T1000 (cell line): Measurements from ENCODE around the gene PRSS53.
"Not testable (repeated sequence)": the region's sequence is repeated elsewhere in the genome, so short reads cannot be mapped to it uniquely, and the experiment has no call there.

Experiments
- DNase-seq: peaks from one replicate; lab custom pipeline; 2025; ENCODE audit warnings: mixed read lengths; lab: John Stamatoyannopoulos, UW

PRSS53 gene

DNA sequence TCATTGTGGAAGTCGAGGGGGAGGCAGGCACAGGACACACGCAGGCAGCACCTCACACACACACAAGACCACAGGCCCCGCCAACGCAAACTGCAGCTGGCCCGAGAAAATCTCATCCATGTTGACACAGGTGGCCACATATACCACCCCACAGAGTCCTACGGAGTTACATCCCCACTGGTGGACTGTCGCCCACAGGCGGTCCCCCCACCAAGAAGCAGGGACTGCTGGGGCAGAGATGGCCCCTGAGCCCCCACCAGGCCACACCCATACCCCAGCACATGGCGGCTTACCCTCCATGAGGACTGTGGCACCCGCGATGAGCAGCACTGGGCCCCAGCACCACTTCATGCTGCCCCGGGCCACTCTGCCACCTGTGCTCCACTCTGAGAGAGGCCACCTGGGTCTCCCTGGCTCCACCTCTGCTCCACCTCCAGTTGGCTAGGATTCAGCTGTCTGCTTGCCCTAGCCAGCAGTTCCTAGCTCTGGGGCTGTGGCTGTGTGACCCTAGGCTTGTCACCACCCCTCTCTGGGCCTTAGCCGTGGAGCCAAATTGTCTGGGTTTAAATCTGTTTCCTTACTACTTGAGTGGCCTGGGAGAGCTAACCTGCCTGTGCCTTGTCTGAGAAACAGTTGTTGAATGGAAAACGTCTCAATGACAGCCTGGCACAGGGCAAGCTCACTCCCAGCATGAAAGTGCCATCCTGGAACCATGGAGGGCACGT, at the start of gene PRSS53:
Gene PRSS53, minus strand, starts transcription at position 485 of the 725 bp plus-strand sequence. Its CDS starts 134 bp downstream, at position 351.
- DNase-seq, result no peak

DNA sequence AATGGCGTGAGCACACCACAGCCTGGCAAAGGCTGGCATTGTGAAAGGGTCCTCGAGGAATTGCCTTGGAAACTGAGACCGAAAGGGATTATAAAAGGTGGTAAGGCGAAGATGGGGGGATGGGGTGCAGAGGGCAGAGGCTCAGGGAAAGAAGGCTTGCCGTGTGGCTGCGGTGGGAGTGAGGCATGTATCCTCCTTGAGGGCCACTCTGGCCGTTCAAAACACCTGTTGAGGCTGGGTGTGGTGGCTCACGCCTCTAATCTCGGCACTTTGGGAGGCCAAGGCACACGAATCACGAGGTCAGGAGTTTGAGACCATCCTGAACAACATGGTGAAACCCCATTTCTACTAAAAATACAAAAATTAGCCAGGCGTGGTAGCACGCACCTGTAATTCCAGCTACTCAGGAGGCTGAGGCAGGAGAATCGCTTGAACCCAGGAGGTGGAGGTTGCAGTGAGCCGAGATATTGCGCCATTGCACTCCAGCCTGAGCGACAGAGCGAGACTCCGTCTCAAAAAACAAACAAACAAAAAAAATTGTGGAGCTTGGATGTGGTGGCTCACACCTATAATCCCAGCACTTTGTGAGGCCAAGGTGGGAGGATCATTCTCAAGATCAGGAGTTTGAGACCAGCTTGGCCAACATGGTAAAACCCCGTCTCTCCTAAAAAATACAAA, 48.2 kb upstream of the PRSS53 start:
- DNase-seq, result not testable (repeated sequence)

DNA sequence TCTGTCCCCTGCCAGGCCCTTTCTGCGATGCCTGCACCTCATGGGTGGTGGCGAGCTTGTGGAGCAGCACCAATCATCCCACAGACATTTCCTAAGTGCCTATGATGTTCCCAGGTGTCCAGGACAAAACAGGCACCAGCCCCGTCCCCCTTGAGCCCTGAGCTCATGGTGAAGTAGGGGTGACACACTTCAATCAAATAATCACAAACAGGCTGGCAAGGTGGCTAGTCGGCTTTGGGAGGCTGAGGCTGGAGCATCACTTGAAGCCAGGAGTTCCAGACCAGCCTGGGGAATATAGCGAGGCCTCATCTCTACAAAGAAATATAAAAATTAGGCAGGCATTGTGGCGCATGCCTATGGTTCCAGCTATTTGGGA, 47.5 kb upstream of the PRSS53 start:
- no peak for DNase-seq

DNA sequence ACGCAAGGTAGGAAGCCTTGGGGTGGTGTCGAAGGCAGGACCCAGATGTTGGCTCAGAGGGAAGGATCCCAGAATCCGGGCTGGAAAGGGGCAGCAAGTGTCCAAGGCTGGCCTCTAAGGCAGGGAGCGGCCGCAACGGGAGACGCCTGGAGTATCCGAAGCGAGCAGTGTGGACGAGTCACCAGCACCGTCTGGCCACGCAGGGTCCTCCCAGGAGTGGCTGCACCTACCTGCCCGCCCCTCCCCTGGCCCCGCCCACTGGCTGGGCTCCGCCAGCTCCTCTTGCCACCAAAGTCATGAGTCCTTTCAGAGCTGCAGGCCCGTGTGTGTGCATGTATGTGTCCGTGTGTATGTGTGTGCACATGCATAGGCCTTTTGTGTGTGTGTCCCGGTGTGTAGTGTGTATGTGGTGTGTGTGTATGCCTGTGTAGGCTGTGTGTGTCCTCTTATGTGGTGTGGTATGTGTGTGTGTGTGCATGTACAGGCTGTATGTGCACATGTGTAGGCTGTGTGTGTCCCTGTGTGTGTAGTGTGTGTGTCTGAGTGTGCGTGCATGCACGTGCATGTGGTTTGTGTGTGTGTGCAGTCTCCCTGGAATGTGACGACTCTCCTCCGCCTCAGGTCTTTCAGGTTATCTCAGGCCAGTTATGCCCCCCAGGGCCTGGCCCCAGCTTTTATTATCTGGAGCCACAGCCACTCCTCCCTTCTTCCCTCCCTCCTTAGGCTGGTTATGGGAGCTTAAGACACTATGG, 47.0 kb upstream of the PRSS53 start, which contains the start of gene PRSS8:
Gene PRSS8, minus strand, starts transcription at position 193 of the 752 bp plus-strand sequence. CDS start 229 bp downstream, outside the sequence.
- no peak for DNase-seq

DNA sequence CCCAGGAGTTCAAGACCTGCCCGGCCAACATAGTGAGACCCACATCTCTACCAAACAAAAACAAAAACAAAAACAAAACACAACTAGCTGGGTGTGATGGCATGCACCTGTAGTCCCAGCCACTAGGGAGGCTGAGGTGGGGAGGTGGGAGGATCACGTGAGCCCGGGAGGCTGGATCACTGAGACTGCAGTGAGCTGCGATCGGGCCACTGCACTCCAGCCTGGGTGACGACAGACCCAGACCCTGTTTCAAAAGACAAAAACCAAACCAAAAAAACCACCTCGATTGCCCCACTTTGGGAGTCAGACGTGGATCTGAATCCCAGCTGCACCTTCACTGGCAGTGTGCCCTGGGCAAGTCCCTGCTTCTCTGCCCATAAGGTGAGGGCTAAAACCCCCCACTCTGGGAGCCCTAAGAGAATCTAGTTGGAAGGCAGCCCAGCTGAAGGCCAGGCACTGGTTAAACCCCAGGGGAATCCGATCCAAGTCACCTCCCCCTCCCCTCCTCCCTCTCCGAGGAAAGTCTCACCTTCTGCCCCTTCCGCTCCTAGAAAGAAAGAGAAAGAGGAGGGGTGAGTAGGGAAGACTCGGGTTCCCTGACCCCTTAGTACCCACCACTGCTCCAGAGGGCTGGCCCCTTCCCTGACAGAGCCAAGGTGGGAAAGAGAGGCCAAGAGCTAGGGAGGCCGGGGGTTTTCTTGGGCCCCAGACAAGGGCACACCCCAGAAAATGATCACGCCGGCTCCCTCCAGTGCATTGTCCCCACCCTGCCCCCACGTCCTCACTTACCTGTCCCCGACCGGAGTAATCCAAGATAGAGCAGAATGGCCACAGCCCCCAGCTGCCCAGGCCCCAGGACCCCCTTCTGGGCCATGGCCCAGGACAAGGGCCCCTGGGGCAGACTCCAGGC, 46.1 kb upstream of the PRSS53 start:
- DNase-seq, result no peak

DNA sequence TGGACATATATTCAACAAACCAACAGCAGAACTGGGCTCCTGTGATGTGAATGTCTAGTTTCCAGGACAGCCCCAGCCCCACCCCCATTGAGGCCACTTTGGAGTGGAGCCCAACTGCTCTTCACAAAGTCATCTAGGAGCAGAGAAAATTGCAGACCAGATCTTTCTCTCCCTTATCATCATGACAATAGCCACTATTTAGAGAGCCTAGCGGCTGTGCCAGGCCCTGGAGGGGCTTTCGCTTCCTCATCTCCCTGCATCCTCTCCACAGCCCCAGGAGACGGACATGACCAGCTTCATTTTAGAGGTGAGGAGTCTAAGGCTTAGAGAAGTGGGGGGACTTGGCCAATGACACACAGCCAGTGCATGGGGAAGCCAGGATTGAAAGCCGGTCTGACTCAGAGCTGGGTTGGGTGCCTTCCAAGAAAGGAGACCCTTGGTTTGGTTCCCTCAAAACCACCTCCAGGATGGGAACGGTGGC, 45.4 kb upstream of the PRSS53 start:
- no peak for DNase-seq

DNA sequence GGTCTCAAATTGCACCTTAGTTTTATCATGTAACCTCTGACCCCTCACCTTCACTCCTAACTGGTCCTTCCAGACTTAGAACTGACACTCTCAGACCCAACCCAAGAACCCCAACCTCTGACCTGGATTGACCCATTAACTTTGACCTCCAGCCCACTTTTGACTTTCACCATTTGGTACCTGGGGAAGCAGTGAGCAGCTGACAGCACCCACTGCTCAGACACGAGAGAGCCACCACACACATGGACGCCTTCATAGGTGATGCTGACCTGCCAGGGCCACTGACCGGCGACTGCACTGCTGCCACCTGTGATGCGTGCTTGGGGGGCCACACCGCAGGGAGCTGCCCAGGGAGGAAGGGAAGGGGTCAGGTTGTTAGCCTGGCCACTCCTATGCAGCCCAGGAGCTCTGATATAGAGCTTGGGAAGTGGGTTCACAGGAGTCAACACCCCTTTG, 44.3 kb upstream of the PRSS53 start:
- no peak for DNase-seq

DNA sequence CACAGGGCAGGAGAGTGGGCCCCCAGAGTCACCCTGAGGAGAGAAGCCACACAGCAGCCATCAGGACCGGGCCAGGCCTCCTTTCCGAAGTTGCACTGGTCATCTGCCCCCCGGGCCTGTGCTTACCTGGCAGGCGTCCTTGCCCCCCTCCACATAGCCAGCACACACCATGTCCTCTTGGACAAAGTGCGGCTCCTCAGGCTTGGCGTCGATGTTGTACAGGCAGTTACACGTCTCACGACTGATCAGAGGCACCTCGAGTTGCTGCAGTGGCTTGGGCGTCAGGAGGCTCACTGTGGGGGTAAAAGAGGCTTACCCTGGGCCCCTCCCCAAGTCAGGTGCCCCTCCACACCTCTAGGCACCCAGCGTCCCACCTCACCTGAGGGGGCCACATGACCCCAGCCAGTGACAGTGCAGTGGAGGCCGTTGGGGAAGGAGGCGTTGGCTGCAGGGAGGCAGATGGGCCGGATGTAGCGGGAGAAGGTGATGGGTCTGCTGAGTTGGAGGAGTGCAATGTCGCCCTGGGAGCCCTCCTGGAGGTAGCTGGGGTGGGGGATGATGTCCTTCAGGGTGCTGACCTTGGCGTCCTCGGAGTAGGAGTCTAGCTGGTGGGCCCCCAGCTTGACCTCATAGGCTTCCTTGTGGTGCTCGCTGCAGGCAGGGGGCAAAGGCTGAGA, 43.7 kb upstream of the PRSS53 start:
- DNase-seq, result no peak

DNA sequence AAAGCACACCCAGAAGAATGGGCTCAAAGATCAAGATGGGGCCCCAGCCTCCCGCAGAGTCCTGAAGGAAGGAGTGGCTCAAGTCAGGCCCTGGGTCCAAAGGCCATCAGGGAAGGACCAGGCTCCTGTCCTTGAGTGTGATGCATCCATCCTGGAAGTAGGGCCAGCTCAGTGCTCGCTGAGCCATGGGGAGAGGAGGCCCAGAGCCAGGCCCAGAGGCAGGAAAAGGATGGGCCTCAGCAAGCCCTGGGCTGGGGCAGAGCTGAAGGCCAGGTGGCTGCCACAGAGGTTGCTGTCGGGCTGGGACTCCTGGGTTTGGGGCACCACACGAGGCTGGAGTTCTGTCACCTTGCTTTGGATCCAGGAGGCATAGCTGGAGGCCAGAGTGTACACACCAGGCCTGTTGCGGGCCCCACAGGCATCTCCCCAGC, 43.1 kb upstream of the PRSS53 start:
- no peak for DNase-seq

DNA sequence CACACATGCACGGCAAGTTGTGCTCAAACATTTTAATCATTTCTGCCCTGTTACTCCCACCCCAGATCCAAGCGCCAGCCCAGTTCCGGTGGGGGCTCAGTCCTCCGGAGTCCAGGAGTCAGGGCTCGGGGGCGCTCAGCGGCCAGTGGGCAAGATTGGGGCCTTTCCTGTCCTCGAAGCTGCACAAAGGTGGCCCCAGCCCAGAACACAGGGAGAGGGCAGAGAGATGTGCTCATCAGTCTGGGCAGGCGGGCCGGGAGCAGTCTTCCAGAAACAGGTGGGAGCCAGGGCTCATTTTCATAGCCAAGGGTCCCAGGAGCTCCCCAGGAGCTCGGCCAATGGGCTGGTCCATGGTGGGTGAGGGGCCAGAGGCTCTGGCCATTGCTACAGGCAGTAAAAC, 42.7 kb upstream of the PRSS53 start:
- DNase-seq, result no peak

DNA sequence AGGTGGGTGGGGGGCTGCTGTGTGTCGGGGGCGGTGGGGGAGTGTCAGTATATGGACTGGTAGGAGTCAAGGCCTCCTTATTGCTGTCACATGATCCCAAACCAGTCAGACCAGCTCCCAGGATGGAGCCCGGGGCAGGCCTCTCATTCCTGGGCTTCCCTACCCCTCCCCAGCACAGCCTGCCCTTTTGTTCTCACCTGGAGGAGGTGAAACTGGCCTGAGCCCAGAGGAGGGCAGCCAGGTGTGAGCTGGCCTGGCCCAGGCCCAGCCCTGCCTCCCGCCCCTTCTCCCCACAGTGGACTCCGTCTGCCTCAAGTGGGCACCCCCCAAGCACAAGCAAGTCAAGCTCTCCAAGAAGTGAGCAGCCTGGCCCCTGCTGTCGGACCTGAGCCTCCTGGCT, 42.2 kb upstream of the PRSS53 start:
- no peak for DNase-seq

DNA sequence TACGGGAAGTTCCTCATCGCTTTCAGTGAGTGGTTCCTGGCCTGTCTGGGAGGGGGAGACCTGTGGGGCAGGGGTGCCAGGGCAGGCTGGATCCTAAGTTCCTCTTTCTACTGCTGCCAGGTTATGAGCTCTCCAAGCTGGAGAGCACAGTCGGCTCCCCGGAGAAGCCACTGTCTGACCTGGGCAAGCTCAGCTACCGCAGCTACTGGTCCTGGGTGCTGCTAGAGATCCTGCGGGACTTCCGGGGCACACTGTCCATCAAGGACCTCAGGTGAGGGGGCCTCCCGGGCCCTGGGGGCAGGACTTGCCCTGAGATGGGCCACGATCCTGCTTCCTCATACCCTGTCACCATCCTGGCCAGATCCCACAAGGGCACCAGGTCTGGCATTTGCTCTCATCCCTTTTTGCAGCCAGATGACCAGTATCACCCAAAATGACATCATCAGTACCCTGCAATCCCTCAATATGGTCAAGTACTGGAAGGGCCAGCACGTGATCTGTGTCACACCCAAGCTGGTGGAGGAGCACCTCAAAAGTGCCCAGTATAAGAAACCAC, 41.7 kb upstream of the PRSS53 start:
- no peak for DNase-seq

DNA sequence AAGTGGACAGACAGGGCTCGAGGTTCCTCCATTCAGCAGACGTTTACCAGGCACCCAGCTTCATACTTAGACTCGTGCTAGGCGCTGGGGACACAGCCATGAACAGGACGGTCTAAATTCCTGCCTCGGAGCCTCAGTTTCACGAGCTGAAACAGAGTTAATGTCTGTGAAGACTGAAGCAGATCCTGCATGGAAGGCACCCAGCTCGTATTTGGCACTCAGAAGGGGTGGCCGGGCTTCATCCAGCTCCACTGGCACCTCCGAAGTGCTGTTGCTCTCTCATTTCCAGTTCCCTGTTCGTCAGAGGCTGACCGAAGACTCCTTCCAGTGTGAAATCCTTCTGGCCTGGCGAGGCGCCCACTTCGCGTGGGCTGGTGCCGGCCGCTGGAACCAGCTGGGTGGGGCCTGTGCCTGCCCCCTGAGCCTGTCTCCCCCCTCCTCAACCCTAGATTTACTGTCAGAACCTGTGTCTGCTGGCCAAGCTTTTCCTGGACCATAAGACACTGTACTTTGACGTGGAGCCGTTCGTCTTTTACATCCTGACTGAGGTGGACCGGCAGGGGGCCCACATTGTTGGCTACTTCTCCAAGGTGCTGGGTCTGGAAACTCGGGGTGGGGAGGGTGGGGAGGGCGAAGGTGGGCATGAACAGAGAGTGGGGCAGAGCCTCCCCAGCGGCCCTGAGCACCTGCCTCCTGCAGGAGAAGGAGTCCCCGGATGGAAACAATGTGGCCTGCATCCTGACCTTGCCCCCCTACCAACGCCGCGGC, 41.0 kb upstream of the PRSS53 start:
- no peak for DNase-seq

DNA sequence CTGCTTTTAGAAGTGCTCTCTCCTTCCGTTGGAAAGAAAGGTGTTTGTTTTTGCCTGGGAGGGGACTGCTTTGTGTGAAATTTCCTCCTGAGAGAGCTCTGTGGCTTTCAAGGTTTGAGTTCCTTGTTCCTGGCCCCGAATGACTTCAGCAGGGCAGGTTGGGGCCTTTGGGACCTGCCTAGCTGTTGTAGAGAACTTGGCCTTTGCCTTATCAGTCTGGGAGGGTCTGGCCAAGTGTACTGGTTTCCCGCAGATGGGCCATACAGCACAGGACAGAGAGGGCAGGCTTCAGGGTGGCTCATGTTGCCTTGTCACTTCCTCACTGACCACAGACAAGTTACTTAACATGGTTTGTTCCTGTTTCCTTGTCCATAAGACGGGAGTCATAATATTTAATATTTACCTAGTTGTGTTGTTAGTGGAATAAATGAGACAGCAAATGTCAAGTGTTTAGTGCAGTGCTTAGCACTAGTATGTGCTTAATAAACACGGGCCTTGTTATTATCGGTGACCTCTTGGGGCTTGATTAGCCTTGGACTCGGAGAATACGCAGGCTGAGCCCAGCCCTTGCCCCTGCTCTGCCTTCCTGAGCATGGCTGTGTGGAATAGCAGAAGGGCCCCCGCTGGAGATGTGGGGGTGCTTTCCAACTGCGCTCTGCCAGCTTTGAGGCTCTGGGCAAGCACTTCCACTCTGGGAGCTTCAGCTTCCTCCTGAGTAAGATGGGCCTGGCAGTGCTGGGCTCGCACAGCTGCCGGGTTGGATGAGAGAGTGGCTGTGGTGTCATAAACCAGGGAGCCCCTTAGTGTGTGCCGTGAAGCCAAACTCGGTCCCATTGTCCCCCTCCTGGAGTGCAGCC, 40.2 kb upstream of the PRSS53 start:
- DNase-seq, result no peak

DNA sequence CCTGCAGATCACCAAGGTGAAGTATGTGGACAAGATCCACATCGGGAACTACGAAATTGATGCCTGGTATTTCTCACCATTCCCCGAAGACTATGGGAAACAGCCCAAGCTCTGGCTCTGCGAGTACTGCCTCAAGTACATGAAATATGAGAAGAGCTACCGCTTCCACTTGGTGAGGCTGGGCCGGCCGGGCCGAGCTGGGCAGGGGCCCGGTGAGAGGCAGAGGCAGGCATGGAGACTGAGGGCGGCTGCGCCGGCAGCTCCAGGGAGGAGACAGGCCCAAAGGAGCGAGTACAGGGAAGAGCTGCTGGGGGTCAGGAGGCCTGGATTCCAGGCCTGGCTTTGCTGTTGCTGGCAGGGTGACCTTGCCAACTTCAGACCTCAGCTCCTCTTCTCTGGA, 38.4 kb upstream of the PRSS53 start:
- DNase-seq, result no peak

DNA sequence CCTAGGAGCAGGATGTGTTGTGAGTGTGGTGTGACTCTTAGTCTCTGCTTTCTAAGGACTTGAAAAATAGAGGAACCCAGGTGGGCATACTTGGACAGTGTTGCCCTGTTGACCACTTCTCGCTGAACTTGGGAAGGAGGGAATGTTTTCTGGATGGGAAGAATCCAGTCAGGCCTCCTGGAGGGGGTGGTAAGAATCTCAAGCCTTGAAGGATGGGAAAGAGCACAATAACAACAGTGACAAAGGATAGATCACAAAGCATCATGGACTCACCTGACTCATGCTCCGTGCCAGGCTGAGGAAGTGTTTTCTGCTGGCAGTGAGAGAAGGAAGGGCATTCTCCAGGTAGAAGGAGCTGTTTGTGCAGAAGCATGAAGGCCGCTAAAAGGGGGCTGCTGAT, 37.1 kb upstream of the PRSS53 start:
- no peak for DNase-seq

DNA sequence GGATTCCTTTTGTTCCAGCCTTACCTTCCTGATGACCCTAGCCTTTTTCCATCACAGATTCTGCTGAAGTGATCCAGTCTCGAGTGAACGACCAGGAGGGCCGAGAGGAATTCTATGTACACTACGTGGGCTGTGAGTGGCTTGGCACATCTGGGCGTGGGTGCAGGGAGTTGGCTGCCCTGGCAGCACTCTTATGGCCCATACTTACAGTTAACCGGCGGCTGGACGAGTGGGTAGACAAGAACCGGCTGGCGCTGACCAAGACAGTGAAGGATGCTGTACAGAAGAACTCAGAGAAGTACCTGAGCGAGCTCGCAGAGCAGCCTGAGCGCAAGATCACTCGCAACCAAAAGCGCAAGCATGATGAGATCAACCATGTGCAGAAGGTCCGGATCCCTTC, 31.4 kb upstream of the PRSS53 start:
- no peak for DNase-seq

DNA sequence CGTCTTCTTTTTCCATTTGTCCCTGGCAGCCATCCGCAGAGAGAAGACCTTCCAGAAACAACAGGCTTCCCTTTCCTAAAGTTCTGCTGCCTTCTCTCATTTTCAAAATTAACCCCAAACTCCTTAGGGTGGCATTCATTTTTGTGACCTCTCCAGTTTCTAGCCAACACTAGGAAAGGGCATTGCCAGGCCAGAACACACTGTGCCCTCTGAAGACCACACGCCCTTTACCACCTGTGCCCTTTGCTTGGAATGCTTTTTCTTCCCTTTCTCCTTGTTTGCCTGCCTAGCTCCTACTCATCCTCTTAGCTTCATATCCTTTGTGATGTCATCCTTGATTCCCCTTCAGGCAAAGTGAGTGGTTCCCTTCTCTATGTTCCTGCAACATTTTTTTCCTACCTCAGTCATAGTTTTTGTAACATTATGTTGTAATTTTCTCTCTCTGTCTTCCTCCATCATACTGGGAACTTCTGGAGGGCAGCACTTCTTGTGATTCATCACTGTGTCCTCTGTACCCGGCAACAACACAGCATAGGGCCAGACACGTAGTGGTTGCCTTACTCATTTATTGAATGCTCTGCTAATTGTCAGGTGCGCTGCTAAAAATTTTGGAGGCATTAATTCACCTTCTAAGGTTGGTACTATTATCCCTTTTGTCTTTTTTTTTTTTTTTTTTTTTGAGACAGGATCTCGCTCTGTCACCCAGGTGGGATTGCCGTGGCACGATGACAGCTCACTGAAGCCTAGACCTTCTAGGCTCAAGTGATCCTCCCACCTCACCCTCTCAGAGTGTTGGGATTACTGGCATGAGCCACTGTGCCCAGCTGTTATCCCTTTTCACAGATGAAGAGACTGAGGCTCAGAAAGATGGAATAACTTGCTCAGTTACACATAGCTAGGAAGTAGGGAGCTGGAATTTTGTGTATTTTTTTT, 29.7 kb upstream of the PRSS53 start:
- no peak for DNase-seq
